HG02610 (cell line): ENCODE measurements around the gene RAB11A.

Source experiments
- ATAC-seq: cut with Tn5 transposase; IDR thresholded peaks from one replicate; pipeline ENCODE4 v1.9.1; 2021; ENCODE audit warnings: mild to moderate bottlenecking, moderate library complexity; ENCODE audit not compliant: unreplicated experiment

The RAB11A gene

DNA sequence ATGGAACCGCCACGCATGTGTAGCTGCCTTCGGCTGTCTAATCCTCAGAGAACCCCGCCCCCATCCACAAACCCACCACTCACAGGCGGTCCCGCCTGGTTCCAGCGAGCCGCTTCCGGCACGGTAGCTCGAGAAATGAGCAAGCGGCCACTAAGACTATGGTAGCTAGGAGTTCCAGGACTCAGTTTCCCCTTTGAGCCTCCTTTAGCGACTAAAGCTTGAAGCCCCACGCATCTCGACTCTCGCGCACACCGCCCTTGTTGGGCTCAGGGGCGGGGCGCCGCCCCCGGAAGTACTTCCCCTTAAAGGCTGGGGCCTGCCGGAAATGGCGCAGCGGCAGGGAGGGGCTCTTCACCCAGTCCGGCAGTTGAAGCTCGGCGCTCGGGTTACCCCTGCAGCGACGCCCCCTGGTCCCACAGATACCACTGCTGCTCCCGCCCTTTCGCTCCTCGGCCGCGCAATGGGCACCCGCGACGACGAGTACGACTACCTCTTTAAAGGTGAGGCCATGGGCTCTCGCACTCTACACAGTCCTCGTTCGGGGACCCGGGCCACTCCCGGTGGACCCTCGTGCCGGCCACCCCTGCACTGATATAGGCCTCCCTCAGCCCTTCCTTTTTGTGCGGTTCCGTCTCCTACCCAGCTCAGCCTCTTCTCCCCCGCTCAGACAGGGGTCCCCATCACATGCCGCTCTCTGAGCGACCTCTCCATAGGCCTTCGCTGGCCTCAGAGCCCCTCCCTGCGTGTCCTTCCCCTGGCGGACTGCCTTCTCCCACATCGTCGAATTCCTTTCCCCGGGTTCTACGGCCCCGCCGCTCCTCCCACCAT is at the start of gene RAB11A:
Gene RAB11A (plus strand): TSS at position 366 of the 828 bp plus-strand sequence. CDS start 95 bp downstream, at position 461.
- peak; percentile 85 for ATAC-seq

DNA sequence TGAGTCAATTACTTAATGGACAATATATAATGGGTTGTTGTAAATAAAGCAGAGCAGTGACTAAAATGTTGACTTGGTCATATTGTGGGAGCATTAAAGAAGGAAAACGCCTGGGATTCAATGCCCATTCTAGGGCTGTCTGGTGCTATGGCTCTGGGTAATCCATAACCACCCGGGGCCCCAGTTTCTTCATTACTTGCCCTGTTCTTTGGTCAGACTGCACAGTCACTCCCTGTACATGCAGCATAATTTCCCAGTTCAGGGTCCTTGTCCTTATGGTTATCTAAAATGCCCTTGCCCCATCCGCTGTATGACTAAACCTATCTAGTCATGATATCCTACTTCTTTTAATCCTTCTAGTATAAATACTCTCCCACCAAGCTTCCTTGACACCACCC is 49.7 kb upstream of the RAB11A start:
- no peak for ATAC-seq

DNA sequence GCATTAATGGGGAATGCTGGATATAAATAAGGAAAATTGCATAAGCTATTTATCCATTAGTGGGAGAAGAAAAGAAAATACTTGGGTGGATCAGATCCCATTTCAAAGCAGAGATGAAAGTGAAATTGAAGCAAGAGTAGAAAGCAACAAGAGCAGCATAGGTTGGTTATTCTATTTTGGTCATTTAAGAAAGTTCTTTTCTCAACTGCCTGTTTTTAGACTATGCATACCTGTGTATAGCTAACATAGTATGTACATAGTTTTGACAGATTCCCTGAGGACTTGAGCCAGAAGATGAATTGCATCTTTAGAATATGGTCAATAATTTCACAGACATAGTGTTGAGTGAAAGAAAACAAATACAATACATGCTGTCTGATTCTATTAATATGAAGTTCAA is 48.2 kb upstream of the RAB11A start:
- no peak for ATAC-seq

DNA sequence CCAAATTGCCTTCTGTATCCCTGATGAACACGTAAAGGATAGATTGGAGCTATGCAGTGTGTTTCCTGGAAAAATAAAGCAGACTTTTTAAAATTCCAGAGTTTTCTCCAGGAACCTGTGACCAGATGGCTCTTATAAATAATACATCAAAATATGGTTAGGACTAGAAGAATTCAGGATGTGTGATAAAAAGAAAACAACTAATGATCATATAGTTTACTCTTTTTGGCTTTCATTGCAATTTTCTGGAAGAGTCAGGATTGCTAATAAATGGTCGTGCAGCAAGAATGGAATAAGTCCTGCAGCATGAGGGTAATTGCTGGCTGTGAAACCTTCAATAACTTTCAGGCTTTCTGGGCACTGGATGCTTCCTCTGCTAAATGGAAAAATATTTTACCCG is 47.0 kb upstream of the RAB11A start:
- no peak for ATAC-seq

DNA sequence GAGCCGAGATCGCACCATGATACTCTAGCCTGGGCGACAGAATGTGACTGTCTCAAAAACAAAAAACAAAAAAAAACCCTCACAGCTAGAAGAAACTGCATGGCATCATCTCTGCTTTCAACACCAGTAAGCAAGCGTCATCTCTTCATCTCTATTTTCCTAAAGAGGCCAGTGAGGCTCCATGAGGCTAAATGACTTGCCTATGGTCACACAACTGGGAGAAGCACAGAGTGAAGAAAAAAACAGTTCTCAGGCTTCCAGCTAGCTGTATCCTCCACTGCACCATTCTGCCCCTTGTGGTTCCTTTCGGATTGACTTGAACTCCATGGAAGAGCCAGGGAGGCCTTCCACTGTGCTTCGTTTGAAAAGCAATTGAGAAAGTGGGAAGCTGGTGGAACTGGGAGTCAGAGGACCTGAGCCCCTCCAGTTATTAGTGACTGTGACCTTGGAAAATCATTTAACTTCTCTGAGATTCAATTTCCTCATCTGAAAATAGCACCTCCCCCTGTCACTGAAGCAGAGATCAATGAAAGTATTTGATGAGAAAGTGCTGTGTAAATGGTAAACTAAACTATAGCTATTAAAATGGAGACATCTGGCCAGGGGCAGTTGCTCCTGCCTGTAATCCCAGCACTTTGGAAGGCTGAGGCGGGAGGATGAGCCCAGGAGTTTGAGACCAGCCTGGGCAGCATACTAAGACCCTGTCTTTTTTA is 45.1 kb upstream of the RAB11A start:
- no peak for ATAC-seq

DNA sequence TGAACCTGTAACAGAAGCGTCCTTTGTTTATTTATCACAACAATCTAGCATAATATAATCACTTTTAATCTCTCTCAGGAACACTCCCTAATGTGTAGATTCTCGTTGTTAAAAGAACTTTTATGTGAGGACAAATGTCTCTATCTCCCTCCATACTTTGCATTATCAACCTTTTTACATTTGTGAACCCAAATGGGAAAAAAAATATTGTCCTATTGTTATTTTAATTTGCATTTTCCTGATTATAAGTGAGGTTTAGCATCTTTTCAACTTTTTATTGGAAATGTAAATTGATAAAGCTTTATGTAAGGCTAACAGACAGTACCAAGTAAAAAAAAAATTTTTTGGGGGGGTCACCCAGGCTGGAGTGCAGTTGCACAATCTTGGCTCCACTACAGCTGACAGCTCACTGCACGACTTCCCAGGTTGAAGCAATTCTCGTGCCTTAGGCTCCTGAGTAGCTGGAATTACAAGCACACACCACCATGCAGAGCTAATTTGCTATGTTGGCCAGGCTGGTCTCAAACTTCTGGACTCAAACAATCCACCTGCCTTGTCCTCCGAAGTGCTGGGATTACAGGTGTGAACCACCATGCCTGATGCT is 44.2 kb upstream of the RAB11A start:
- no peak for ATAC-seq

DNA sequence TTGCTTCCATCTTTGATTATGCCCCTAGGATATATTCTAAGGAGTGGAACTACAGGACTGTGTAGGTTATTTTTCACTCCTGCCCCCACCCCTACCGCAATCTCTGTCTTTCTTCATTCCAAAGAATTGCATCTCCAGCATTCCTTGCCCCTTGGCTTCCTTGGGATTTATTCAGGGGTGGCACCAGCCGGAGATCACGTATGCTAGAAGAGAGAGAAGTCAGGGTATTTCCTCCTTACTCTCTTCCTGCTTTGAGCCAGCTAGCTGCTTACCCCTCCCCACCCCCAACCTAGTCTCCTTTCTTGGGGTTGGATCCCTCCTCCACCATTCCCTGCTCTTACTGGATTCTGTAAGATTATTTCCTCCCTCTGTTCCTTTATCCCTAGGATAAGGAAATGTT is 42.2 kb upstream of the RAB11A start:
- ATAC-seq, result no peak

DNA sequence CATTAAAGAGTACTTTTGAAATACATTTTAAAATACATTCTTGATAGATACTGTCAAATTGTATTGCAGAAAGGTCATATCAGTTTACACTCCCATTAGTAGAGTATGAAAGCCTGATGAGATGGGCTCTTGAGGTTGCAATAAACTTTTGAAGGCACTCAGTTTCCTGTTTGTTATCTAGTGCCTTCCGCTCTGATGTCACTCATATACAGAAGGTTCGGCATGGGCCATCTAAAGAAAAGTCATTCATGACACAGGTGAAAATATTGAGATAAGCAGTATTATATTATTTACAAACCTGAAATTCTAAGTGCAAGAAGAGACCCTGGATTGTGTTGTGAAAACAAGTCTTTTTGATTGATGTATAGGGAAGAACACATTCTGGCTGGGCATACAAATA is 40.7 kb upstream of the RAB11A start:
- no peak for ATAC-seq

DNA sequence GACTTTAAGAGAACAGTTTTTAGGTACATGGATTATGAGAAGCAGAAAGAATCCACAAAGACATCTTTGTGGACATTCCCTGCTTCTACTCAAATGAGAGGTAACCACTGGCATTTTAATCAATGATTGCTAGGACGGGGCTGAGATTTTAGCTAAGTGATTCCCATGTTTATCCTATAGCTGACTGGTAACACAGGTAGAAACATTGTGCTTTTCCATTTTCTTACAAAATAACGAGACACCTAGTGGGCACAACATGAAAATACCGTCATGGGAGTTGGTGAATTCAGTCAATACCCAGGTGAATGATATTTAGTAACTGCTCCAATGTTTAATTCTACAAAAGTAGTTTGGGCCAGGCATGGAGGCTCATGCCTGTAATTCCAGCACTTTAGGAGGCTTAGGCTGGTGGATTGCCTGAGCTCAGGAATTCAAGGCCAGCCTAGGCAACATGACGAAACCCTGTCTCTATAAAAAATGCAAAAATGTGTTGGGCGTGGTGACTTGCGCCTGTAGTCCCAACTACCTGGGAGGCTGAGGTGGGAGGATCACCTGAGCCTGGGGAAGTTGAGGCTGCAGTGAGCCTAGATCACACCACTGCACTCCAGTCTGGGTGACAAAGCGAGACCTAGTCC is 40.0 kb upstream of the RAB11A start:
- no peak for ATAC-seq

DNA sequence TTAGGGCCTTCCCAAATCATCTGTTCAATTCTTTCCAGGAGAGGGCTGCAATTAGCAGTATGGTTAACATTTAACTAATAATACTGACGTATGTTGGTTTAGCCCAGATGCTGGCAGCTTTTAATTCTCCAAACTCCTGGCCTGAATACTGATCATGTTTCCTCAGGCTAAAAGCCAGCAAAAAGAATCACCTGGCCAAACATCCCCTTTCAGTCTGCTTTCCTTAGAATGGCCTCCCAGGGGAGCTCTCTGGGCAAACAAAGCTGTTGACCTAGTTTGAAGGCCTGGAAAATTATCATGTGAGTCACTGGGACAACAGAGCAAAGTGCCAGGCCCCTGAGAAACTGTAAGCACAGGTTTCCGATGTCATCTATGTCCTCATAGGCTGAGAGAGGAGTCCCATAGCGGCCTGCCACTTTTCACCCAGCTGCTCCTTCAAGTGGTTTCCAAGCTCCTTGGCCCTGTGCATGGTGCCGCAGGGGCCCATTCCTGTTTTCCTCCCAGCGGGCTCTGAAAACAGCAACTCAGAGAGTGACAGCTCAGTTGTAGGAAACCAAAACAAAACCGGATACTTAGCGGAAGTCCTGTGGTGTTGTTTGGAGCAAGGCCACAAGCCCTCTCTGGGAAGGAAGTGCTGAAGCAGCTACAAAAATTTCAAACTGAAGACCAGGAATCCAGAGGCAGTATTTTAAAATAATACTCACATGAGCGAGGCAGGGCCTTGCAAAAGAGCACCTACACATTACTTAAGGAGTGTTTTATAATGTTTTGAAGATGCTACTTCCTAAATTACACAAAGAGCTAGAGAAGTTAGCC is 36.5 kb upstream of the RAB11A start:
- peak; percentile 46 for ATAC-seq

DNA sequence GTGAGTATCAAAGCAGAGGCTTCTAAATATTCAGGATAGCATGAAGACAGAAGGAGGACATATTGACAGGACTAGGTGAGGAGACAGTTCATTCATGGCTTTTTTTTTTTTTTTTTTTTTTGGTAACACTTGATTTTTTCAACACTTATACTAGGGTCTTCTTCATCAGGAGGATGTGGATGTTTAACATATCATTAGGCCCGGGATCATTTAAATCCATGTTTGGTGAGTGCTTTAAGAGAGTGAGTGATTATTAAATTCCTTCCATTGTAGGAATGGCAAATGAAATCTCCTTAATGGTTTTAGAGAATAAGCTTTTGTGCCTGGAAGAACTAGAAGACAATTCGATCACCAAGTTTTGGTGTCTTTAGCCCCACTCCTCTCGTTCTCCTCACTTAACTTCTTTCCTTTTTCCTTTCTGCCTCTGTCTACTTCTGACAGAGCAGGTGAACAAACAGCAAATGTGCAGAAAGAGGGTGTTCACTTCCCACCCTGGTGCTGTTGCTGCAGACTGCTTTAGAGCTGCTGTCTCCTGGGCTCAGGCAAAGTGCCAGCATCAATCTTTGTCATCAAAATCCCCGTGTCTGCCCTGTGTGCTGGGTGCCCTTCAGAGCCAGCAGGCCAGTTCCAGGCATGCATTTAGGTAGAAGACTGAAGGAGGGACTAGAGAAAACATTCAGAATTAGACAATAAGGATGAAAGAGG is 35.6 kb upstream of the RAB11A start:
- ATAC-seq, result no peak

DNA sequence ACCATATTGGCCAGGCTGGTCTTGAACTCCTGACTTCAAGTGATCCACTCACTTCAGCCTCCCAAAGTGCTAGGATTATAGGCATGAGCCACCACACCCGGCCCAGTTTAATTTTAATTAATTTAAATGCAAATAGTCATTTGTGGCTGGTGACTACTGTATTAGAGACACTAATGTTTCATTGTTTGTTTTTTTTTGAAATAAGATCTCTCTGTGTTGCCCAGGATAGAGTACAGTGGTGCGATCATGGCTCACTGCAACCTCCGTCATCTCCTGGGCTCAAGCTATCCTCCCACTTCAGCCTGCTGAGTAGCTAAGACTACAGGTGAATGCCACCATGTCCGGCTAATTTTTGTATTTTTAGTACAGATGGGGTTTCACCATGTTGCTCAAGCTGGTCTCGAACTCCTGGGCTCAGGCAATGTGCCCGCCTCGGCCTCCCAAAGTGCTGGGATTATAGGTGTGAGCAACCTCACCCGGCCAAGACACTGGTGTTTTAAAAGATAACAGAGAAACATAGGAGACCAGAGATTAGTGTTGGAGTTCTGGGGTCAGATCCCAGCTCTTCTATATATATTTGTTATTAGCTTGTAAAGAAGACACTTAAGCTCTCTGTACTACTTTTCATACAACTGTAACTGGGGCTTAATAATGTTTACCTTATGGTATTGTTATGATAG is 34.5 kb upstream of the RAB11A start:
- ATAC-seq, result no peak

DNA sequence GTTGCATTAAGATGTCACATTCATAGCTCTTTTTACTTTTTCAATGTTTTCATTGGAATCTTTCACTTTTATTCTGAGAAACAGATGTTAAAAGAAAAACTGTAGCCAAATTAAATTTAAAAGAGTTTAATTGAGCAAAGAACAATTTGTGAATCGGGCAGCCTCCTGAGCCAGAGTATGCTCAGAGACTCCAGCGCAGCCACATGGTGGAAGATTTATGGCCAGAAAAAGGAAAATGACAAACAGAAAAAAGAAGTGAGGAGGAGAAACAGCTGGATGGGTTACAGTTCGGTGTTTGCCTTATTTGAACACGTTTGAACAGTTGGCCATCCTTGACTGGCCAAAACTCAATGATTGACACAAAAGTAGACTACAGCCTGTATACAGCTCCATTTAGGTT is 33.8 kb upstream of the RAB11A start:
- ATAC-seq, result no peak

DNA sequence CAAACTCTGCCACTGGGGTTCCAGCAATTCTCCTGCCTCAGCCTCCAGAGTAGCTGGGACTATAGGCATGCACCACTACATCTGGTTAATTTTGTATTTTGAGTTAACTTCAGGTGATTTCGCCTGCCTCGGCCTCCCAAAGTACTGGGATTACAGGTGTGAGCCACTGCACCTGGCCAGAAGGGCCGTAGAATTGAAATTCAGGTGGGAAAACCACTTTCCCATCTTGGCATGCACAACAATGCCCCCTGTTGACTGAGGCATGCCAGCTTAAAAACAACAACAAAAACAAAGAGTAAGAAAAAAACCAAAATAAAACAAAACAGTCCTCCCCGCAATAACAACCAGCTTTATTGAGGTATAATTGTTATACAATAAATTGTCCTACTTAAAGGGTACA is 32.6 kb upstream of the RAB11A start:
- ATAC-seq, result no peak

DNA sequence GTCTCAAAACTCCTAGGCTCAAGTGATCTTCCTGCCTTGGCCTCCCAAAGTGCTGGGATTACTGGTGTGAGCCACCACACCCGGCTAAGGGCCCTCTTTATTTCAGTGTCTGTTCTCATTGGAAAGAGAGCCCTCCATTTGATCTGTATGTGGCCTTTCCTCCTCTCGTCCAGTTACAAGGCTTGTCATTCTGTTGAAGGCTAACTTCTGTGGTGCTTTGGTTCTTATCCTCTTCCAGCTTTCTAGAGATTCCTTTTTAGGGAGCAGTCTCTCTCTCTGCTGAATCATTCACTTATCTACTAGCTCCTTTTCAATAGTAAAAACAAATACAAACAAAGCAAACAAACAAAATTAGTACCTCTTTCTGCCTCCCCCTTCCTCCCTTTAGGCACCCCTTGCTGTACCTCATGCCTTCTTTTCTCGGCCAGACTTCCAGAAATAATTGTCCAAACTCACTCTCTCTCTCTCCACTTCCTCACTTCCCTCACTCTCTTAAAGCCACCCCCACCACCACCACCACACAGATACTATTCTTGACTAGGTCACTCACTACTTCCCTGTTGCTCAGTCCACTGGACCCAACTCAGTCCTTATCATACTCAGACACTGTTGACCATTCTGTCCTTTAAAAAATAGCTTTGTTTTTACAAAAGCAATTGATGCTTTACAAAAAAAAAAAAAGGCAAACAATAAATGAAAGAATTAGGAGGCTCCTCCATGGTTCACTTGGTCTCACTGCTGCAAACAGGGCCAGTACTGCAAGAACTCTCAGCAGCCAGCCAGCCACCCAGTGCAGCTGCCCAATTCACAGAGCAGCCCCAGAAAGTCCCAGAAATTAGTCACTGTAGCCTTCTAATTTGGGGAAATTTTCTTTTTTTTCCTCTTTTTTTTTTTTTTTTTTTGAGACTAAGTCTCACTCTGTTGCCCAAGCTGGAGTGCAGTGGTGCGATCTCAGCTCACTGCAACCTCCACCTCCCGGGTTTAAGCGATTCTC is 31.7 kb upstream of the RAB11A start:
- ATAC-seq, result no peak

DNA sequence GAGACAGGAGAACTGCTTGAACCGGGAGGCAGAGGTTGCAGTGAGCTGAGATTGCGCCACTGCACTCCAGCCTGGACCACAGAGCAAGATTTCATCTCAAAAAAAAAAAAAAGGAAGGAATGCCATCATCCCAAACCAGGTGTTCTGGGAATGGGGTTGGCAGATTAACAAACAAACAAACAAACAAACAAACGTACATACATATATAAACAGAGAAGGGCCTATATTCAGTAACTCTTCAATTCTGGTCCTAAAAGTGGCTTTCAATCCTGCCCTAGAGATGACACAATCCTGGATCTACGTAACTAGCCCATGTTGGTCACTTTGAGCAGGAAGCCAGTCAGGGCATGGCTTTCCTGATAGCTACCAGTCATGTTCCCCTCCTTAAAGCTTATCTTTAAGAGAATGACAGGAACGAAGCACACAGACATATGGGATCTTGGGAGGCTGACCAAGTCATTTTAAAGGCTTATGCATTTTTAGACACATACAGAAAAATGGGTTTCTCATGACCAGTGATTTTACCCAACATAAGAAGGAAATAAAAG is 29.9 kb upstream of the RAB11A start:
- ATAC-seq, result no peak

DNA sequence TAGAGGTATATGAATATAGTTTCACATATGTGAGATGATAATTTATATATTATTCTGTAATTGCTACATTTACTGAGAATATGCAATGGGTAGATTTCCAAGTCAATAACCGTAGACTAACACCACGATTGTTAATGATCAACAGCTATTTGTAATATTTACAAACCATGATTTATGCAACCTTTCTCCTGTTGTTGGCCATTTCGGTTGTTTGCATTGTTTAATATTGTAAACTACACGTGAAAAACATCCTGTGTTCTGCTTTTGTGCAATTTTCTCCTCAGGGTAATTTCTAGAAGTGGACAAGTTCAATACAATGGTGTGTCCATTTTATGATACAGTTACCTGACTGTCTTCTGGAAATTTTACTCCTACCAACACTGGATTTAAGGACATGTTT is 29.3 kb upstream of the RAB11A start:
- no peak for ATAC-seq
